Spleen (tissue), 7 donors: ENCODE measurements around the gene PRRG1.

Experiments used
- CTCF ChIP-seq, 11 experiments: fragments of 200-600 bp in 7 of 11; fragments of 450-650 bp in 4 of 11; sonication (generic) in 4 of 11; IDR thresholded peaks in 8 of 11; conservative IDR thresholded peaks in 3 of 11; 1 replicate in 7 of 11; 2 replicates in 4 of 11; pipeline versions ENCODE4 v1.4.0 to v1.8.0; 2016 to 2021; ENCODE audit warnings: antibody characterized with exemption in 11 of 11, inconsistent platforms in 4 of 11, mild to moderate bottlenecking in 1 of 11
- POLR2A ChIP-seq, 3 donors: fragments of 450-650 bp; IDR thresholded peaks; one replicate each; pipeline ENCODE4 v1.5.1; 2017; ENCODE audit warnings: antibody characterized with exemption in 3 of 3, mild to moderate bottlenecking in 1 of 3
- donor health status: DM: no; HTN: no; CAD: no; lungs with moderate emphysema.
- donor health status: DM: no; HTN: no; CAD: no.
- donor health status: DM: no; HTN: no; CAD: no.

DNA sequence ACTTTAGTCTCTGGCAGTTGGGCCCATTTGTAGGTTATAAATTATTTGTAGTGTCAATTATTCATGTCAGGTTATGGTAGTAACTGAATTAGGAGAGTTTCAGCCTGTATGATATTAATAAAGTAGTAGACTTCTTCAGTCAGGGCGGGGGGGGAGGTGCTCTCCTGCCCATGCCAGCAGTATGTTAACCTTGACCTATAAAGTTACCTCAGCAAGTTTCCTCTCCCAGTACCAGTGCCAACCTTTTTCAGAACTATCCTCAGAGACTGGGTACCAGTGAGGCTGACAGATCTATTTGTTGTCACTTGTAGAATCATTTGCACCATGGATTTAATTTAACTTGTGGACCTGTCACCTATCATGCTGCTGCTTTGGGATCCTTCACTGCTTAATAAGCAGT lies 88.0 kb downstream of the PRRG1 start:
- TF ChIP-seq CTCF (IDR thresholded peaks at IDR 0.05 in 8 of 11, conservative IDR thresholded peaks at IDR 0.05 in 3 of 11) (no peak), POLR2A (IDR thresholded peaks at IDR 0.05) (no peak)
